Measurements from ENCODE around the gene RAB1A.

The RAB1A gene

GRCh38 chr2:65093211-65093610, 36.7 kb downstream of the RAB1A start:
- no peaks in the 10 kb centered on the region for H4K20me1 ChIP-seq (ENCODE audit: control insufficient read depth, insufficient read depth, low read depth, low read length)
- peaks cover 92% of the 10 kb centered on the region for H3K36me3 ChIP-seq (ENCODE audit: control insufficient read depth, low read length)
- H3K79me2 ChIP-seq (ENCODE audit: control insufficient read depth, low read length), result peaks cover 14% of the 10 kb centered on the region

GRCh38 chr2:65092791-65093190, 37.1 kb downstream of the RAB1A start:
- TF ChIP-seq CTCF (IDR thresholded peaks at IDR 0.05; ENCODE audit: low read depth, low read length, poor library complexity, severe bottlenecking) (no peak), EZH2phosphoT487 (IDR thresholded peaks at IDR 0.05; ENCODE audit: borderline replicate concordance, low read length) (no peak)
- Histone ChIP-seq H3K27ac (ENCODE audit: low read depth, low read length) (no peak overlapping the region), H3K27me3 (ENCODE audit: control insufficient read depth, low read length) (no peaks in the 10 kb centered on the region), H4K20me1 (ENCODE audit: control insufficient read depth, insufficient read depth, low read depth, low read length) (no peaks in the 10 kb centered on the region), H3K4me3 (ENCODE audit: low read length) (no peak overlapping the region), H3K79me2 (ENCODE audit: control insufficient read depth, low read length) (peaks cover 14% of the 10 kb centered on the region), H3K4me1 (ENCODE audit: control insufficient read depth, low read length) (no peaks in the 10 kb centered on the region), H3K9me2 (replicated peaks; ENCODE audit: control insufficient read depth, low read length) (no peaks in the 10 kb centered on the region), H3K4me2 (ENCODE audit: low read length) (no peak overlapping the region), H3K9me3 (ENCODE audit: control insufficient read depth, insufficient read depth, low read length) (no peaks in the 10 kb centered on the region), H3K36me3 (ENCODE audit: control insufficient read depth, low read length) (peaks cover 93% of the 10 kb centered on the region), H3F3A (ENCODE audit: control insufficient read depth, insufficient read depth) (no peaks in the 10 kb centered on the region)

More at GRCh38 chr2:65093211-65093610, 36.7 kb downstream of the RAB1A start:
- Histone ChIP-seq H3K4me3 (ENCODE audit: low read length) (no peak overlapping the region), H3K9me2 (replicated peaks; ENCODE audit: control insufficient read depth, low read length) (no peaks in the 10 kb centered on the region), H3K27me3 (ENCODE audit: control insufficient read depth, low read length) (no peaks in the 10 kb centered on the region), H3F3A (ENCODE audit: control insufficient read depth, insufficient read depth) (peaks cover 1% of the 10 kb centered on the region), H3K4me2 (ENCODE audit: low read length) (no peak overlapping the region), H3K9me3 (ENCODE audit: control insufficient read depth, insufficient read depth, low read length) (no peaks in the 10 kb centered on the region), H3K27ac (ENCODE audit: low read depth, low read length) (no peak overlapping the region), H3K4me1 (ENCODE audit: control insufficient read depth, low read length) (no peaks in the 10 kb centered on the region)
- TF ChIP-seq CTCF (IDR thresholded peaks at IDR 0.05; ENCODE audit: low read depth, low read length, poor library complexity, severe bottlenecking), result no peak
- TF ChIP-seq EZH2phosphoT487 (IDR thresholded peaks at IDR 0.05; ENCODE audit: borderline replicate concordance, low read length), result no peak

GRCh38 chr2:65085148-65085547, 44.8 kb downstream of the RAB1A start:
- peaks cover 26% of the 10 kb centered on the region for H3K4me1 ChIP-seq (ENCODE audit: control insufficient read depth, low read length)
- H3K4me2 ChIP-seq (ENCODE audit: low read length), result no peak overlapping the region
- peaks cover 79% of the 10 kb centered on the region for H3K36me3 ChIP-seq (ENCODE audit: control insufficient read depth, low read length)
- H3K9me2 ChIP-seq (replicated peaks; ENCODE audit: control insufficient read depth, low read length), result no peaks in the 10 kb centered on the region
- no peaks in the 10 kb centered on the region; the same call in 1 of the 2 replicates for H3K79me2 ChIP-seq (ENCODE audit: control insufficient read depth, low read length)
- H3F3A ChIP-seq (ENCODE audit: control insufficient read depth, insufficient read depth), result no peaks in the 10 kb centered on the region; the same call in 1 of the 2 replicates
- no peaks in the 10 kb centered on the region for H4K20me1 ChIP-seq (ENCODE audit: control insufficient read depth, insufficient read depth, low read depth, low read length)
- no peak overlapping the region for H3K27ac ChIP-seq (ENCODE audit: low read depth, low read length)
- H3K4me3 ChIP-seq (ENCODE audit: low read length), result no peak overlapping the region
- no peaks in the 10 kb centered on the region for H3K9me3 ChIP-seq (ENCODE audit: control insufficient read depth, insufficient read depth, low read length)
- H3K27me3 ChIP-seq (ENCODE audit: control insufficient read depth, low read length), result no peaks in the 10 kb centered on the region
- TF ChIP-seq EZH2phosphoT487 (IDR thresholded peaks at IDR 0.05; ENCODE audit: borderline replicate concordance, low read length) (no peak), CTCF (IDR thresholded peaks at IDR 0.05; ENCODE audit: low read depth, low read length, poor library complexity, severe bottlenecking) (no peak)

Data from DOHH2 (cell line).